SU-DHL-6 (cell line): ENCODE data around the gene GPR89B.

Experiments
- EZH2phosphoT487 ChIP-seq: fragments of 200-600 bp; sonication (generic), shearing (Covaris generic); conservative IDR thresholded peaks from 2 replicates; pipeline ENCODE4 v1.6.1; 2018; ENCODE audit warnings: mild to moderate bottlenecking, antibody characterized with exemption, low read length, moderate library complexity, mixed read lengths
- TF ChIP-seq, protein P1 (sequence below): fragments of 200-600 bp; sonication (generic); IDR thresholded peaks from one replicate; pipeline ENCODE4 v1.5.1; 2017; ENCODE audit warnings: antibody characterized with exemption, mild to moderate bottlenecking, low read length, moderate library complexity; ENCODE audit not compliant: insufficient read depth, poor library complexity, severe bottlenecking

DNA sequence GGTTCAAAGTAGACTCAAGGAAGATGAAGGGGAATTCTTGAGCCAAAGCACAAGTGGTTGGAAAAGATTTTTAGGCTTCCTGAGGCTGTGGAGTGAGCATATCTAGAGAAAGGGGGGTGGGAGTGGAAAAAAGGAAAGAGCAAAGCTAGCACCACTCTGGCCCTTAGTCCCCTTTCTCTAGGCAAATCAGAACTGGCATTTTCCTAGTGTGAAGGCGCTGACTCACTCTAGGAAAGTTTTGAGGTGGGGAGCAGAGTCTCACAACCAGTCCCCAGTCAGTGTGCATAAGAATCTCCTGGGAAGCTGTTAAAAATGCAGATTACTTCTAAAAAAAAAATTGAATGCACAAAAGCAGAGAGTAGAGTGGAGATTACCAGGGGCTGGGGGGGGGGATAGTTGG lies 3.4 kb upstream of the GPR89B start:
- TF ChIP-seq EZH2phosphoT487, result no peak
- TF ChIP-seq, protein P1, sequence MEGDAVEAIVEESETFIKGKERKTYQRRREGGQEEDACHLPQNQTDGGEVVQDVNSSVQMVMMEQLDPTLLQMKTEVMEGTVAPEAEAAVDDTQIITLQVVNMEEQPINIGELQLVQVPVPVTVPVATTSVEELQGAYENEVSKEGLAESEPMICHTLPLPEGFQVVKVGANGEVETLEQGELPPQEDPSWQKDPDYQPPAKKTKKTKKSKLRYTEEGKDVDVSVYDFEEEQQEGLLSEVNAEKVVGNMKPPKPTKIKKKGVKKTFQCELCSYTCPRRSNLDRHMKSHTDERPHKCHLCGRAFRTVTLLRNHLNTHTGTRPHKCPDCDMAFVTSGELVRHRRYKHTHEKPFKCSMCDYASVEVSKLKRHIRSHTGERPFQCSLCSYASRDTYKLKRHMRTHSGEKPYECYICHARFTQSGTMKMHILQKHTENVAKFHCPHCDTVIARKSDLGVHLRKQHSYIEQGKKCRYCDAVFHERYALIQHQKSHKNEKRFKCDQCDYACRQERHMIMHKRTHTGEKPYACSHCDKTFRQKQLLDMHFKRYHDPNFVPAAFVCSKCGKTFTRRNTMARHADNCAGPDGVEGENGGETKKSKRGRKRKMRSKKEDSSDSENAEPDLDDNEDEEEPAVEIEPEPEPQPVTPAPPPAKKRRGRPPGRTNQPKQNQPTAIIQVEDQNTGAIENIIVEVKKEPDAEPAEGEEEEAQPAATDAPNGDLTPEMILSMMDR, result no peak
